H1 (cell line): Measurements from ENCODE around the gene SLC6A19. TPM values are rescaled to one million over a fixed set of nuclear protein-coding genes. Genes with fewer than 3 reads are reported as not detected.

ENCODE experiments used
- CBX5 ChIP-seq: fragments of 300-800, 300-1000 bp; sonication (generic); IDR thresholded peaks from 2 replicates; pipeline ENCODE4 v1.7.1; 2016; ENCODE audit warnings: antibody characterized with exemption, low read length, low read depth
- CTBP2 ChIP-seq: IDR thresholded peaks from 2 replicates; pipeline ENCODE4 v1.7.0; 2011; ENCODE audit warnings: borderline replicate concordance, mild to moderate bottlenecking, moderate library complexity, mixed read lengths, low read length; ENCODE audit not compliant: insufficient read depth, insufficient read length
- JUN ChIP-seq: IDR thresholded peaks from 2 replicates; pipeline ENCODE4 v1.6.1; 2011; ENCODE audit warnings: low read depth, mild to moderate bottlenecking, improper control_type of control experiment, low read length
- JUND ChIP-seq: IDR thresholded peaks from 2 replicates; pipeline ENCODE4 v1.6.1; 2011; ENCODE audit warnings: mild to moderate bottlenecking, improper control_type of control experiment, low read length
- SP2 ChIP-seq: IDR thresholded peaks from 2 replicates; pipeline ENCODE4 v1.6.1; 2012; ENCODE audit warnings: mild to moderate bottlenecking, low read length, inconsistent platforms
- polyA plus RNA-seq, 7 experiments: library from polyadenylated mRNA; depleted of rRNA in 3 of 7; stranded (reverse) in 5 of 7; unstranded in 2 of 7; fragments of >200 nt in 5 of 7; fragments of 200-250 nt in 2 of 7; gene quantifications; 1 replicate in 5 of 7; 2 replicates in 1 of 7; 4 replicates in 1 of 7; pipeline versions ENCODE4 v1.2.1 to v1.2.3, GENCODE V29; 2011 to 2013; ENCODE audit warnings: missing spikeins in 2 of 7, mixed read lengths in 2 of 7
- total RNA-seq: library from RNA; stranded (reverse); fragmentation: NEBNext Ultra II Directional; extraction: Animal tissue kit (Norgen Biotek cat#: 25700); gene quantifications from 2 replicates; pipeline ENCODE4 v1.2.1, GENCODE V29; 2021
- TF ChIP-seq, protein P1 (sequence below): IDR thresholded peaks from 2 replicates; pipeline ENCODE4 v1.6.1; 2012; ENCODE audit warnings: inconsistent platforms

SLC6A19 gene
- total and polyA plus RNA-seq, 2 of the 8 experiments (the other 6 are each of a cell fraction or from before 2014, with no cell fraction given): 0.02 TPM; not detected in 1

DNA sequence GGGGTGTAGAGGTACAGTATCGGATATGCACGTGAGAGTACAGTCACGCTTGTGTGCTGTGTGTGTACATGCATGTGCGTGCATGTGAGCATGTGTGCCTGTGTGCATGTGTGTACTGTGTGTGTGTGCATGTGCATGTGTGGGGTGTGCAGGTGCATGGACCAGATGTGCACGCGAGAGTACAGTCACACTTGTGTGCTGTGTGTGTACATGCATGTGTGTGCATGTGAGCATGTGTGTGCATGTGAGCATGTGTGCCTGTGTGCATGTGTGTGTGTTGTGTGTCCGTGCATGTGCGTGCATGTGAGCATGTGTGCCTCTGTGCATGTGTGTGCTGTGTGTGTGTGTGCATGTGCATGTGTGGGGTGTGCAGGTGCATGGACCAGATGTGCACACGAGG, 10.3 kb downstream of the SLC6A19 start (continued):
- TF ChIP-seq SP2 (no peak), CBX5 (no peak), JUN (no peak), CTBP2 (no peak), JUND (no peak)
- TF ChIP-seq, protein P1, sequence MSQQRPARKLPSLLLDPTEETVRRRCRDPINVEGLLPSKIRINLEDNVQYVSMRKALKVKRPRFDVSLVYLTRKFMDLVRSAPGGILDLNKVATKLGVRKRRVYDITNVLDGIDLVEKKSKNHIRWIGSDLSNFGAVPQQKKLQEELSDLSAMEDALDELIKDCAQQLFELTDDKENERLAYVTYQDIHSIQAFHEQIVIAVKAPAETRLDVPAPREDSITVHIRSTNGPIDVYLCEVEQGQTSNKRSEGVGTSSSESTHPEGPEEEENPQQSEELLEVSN: no peak
- TF ChIP-seq, all 59 proteins: peak for 0
